HG03039 (cell line): ENCODE data around the gene KCNC3.
"Not testable (repeated sequence)": the region's sequence is repeated elsewhere in the genome, so short reads cannot be mapped to it uniquely, and the experiment has no call there.

Source experiments
- ATAC-seq: cut with Tn5 transposase; IDR thresholded peaks from one replicate; pipeline ENCODE4 v1.9.1; 2021; ENCODE audit warnings: mild to moderate bottlenecking, moderate library complexity; ENCODE audit not compliant: unreplicated experiment

The KCNC3 gene

DNA sequence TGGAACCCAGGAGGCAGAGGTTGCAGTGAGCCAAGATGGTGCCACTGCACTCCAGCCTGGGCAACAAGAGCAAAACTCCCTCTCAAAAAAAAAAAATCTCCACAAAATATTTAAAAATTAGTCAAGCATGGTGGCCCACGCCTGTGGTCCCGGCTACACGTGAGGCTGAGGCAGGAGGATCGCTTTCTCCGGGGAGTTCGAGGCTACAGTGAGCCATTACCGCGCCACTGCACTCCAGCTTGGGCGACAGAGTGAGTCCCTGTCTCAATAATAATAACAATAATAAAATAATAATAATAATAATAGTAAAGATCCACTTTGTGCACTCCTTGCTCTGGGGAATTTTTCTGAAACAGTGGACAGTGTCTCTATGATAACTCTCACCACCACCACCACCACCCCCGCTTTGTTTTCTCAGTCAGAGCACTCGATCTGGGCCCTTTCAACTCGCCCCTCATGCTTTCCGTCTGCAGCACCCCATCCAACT is 27.6 kb upstream of the KCNC3 start:
- ATAC-seq, result no peak

DNA sequence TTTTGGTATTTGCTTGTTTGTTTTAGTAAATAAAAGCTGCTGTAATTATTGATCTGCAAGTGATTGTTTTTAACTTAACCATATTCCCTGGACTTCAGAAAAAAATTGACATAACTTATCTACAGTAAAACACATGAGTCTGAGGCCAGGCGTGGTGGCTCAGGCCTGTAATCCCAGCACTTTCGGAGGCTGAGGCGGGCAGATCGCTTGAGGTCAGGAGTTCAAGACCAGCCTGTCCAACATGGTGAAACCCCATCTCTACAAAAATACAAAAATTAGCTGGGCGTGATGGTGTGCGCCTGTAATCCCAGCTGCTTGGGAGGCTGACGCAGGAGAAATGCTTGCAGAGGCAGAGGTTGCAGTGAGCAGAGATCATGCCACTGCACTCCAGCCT is 24.3 kb upstream of the KCNC3 start:
- ATAC-seq, result not testable (repeated sequence)

DNA sequence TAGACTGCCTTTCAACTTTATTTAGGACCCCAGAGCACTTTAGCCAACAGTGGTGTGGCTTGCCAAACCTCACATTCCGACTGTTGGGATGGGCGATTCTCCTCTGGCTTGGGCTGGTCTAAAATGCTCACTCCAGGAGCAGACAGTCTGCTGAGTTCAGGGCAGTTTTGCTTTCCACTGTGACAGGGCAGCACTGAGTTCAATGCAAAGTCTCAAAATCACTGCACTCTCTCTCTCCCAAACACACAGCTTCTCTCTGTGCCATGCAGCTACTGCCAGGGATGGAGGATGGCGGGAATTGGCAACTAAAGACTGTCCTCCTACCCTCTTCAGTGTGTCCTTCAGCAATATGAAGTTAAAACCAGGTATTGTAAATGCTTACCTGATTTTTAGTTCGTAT is 23.1 kb upstream of the KCNC3 start:
- ATAC-seq, result no peak

DNA sequence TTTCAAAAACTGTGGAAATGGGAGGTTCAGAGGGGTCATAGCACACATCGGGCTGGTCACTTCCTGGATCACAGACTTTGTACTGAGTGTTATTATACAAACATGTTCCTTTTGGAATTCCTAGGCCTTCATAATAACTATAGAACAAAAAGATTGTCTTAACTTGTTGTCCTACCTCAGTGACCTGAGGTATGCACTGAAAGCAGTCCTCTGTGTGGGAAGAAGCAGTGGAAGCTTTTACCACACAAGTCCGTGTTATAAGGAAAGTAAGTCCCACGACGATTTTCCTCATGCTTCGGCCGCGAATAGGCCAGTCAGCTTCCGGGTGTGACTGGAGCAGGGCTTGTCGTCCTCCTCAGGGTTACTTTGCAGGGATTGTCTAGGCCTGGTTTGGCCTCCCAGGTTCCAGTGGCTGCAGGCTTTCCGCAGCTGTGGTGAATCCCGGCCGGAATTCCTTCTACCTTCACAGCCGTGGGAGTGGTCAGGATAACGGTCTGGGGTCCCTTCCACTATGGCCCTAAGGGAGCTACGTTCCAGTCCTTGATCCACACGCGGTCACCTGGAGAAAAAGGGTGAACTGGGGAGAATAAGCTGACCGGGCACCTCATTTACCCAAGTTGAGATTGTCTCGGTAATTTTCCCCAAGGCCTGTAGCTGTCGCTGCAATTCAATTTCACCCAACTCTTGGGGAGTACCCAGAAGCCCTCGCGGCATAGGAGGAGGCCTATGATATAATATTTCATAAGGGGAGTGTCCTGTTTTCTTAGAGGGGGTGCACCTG is 20.3 kb upstream of the KCNC3 start:
- ATAC-seq, result no peak

DNA sequence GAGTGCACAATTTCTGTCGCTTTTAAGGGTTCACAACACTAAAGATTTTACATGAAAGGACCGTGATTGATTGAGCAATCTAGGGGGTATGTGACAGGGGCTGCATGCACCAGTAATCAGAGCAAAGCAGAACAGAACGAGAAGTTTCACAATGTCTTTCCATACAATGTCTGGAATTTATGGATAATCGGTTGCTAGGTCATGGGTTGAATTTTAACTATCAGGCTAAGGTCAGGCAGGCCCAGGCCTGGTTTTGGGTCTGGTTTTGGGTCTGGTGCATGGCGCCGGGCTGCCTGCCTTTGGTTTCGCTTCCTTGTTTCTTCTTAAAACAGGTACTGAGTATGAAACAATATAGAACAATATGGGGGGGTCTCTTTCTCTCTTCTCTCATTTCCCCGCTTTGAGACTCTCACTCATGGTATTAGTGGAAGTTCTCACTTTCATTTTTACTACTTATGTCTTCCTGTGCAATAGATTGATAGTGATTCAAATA is 18.0 kb upstream of the KCNC3 start:
- not testable (repeated sequence) for ATAC-seq

DNA sequence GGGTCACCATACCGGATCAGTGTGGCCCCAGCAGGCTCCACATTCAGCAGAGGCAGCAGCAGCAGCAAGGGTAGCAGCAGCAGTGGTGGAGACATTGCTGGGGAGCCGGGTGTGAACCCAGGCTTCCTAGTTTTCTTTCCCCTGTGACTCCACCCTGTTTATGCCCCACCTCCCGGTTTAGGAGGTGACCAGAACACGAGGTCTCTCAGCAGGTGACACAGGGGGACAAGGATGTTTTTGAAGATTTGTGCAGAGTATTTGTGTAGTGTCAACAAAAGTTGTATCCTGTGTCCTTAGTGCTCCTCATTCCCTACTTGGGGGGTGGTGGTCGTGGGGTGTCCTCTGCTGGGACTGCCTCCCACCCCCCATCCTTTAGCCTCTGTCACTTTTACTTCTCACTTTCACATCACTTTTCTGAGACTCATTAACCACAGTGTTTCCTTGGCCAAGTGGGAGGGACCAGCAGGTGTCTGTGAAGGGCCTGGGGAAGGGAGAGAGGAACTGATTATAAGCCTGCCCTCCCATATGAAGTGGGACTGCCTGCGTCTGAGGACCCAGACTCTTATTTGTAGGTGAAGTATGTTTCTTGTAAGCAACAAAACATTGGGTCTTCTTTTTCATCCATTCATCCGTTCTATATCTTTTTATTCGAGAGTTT is 15.6 kb upstream of the KCNC3 start:
- peak; percentile 40 for ATAC-seq

DNA sequence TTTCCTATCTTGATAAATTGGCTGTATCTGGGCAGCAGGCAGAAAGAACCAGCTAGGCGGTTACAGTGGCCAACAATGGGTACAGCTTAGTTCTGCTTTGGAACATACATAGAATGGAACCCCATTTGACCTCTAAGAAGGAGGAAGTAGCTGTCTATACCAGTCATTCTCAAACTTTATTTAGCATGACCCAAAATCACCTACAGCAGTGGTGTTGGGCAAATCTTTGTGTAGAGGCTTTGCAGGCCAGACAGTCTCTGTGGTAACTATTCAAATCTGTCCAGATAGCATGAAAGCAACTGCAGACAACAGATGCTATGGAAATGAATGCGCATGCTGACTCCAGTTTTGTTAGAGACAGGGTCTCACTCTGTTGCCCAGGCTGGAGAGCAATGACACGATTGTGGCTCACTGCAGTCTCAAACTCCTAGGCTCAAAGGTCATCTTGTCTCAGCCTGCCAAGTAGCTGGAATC is 12.0 kb upstream of the KCNC3 start:
- ATAC-seq, result no peak

DNA sequence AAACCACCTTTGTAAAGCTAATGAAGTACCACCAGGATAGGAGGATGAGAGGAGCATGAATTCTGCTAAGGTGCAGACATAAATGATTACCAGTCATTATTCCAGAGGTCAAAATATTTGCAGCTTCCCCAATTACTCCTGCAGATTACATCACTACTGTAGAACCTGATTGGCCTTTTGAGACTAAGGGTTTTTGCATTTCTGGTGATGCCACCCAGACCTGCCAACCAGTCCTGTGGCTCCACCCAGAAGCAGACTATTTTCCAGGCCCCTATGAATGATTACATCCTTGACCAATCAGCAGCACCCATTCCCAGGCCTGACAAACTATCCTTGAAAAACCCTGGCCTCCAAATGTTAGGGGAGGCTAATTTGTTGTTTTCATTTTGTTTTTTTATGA is 11.2 kb upstream of the KCNC3 start:
- no peak for ATAC-seq

DNA sequence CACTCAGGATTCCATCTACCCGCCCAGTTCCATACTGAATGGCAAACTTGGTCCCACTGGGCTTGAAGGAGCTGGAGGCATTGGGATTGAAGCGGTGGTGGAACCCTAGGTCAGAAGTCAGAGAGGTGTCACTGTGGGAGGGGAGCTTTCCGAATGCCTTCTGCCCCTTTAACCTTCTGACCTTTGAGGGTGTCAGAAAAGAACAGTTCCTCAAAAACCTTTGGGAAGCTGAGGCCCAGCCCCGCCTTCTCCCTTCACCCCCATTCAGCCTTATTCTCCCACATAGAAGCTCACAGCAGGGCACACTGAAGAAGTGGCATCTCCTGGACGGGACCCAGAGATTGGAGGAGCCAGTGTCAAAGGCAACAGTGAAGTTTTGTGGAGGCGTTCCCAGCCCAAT is 7.9 kb upstream of the KCNC3 start:
- ATAC-seq, result not testable (repeated sequence)

DNA sequence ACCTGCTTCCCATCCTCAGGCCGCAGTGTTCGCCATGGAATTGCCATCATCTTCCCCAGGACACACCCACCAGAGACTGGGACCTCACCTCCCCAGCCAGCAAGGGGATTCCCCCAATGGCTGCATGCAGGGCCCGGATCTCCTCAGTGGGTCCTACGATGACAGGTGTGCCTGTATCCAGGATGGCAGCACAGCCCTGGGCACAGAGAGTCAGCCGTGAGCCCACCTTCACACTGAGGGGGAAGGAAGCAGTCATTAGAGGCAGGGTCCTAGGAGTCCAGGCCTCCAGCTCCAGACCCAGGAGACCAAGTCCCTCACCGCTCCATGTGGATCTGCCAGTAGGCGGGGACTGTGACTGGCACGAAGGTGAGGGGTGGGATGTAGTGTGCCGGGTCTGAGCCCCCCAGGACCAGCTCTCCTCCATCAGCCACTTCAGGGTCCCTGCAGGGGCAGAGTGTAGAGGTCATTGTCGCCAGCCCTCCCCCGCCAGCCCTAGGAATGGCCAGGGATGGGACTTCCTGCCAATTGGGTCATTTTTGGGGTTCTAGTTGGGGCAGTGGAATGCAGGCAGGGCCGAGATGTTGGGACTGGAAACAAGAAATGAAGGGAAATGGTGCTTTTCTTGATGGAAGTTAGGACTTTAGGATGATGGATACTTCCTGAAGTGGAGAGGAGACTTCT is 5.7 kb upstream of the KCNC3 start:
- no peak for ATAC-seq

DNA sequence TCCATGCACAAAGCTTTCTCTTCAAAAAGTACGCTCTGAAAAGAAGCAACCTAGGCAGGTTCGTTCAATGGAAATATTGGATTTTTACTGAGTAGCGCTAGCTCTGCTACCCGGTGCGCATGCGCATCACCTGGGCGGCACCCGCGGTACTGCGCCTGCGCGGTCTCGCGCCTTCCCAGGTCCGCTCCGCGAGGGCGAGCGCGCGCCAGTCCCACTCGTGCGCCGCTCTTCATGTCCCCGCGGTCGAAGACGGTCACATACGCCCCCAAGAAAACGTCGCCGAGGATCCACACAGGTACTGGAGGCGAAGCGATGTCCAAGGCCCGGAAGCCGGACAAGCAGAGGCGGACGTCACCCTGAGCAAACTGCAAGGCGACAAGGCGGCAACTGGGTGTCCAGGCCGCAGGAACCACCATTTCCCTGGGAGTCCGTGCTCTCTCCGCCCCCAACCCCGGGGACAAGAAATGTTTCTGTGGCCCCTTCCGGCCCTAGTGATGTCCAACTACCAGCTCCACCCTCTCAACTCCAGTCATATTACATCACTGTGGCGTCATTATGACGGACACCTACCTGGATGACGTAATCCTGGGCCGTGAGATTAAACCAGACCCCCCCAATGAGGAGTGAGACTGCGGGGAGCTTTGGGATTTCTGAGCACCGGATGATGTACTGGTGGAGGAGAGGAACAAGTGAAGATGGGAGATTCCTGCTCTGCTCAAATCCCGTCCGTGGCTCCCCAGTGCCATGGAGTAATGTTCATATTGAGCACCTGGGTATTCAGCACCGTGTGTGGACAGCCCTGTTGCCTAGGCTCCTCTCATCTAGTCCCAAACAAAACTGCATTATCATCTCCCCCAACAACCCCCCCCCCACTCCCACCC is 4.8 kb upstream of the KCNC3 start:
- ATAC-seq, result peak; percentile 16

DNA sequence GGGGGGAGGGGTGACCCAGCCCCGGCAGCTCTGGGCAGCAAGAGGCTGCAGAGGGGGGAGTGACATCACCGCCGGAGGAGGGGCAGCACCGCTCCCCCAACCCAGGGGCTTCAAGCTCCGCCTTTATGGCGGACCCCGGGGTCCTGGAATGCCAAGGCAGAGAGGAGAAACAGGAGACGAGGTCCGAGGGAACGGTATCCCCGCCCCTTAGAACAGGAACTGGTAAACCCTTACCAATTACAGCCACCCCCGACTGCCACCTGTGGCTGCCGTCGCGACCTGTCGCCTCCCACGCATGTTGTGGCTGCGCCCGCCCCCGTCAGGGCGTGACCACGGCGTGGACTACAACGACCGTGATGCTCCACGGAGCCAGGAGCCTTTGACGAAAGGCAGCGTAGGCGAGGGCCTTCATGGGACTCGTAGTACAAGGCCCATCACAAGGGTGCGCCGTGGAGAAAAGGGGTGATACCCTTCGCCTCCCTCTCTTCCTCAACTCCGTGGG is 4.1 kb upstream of the KCNC3 start:
- peak; percentile 37 for ATAC-seq

DNA sequence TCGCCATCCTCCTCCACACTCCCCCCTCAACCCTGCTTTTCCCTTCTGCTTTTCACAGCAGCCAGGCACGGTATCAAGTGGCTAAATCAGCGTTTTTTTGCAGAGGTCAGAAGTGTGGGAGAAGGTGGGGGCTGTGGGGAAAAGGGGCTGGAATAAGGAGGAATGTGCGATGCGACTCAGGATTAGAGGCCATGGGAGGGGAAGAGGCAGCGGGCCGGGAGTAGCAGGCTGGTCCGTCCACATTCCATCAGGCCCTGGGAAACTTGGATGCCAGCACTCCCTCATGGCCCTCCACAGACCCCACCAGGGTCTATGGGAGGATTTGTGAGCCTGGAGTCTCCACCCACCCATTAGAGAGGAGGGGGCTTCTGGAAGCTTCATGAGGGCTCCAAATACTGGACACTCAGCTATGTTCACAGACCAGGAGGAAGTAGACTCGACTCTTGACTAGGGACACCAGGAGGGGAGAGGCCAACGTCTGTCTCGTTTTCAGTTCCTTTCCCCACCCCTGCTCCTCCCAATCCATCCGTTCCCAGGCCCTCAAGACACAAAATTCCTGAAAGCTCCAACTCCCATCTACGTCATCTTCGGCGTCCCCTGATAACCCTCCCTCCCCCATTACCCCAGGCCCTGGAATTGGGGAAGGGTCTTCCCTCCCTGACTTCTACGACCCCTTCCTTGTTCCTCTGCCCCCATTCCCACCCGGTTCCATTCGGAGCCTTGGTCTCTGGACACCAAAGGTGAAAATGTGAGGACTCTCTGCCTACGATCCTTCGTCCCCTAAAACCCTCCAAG is 3.3 kb upstream of the KCNC3 start:
- ATAC-seq, result no peak

DNA sequence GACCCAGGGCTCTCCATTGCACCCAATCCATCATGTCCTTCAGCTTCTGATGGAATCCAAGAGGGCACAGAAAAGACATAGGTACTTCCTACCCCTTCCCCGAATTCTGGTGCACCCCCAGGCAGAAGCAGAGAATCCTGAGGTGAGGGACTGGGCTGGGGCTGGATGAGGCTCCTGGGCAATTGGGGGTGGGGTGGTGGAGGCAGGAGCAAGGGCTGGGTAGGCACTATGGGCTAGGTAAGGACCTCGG is 2.7 kb upstream of the KCNC3 start:
- ATAC-seq, result no peak

DNA sequence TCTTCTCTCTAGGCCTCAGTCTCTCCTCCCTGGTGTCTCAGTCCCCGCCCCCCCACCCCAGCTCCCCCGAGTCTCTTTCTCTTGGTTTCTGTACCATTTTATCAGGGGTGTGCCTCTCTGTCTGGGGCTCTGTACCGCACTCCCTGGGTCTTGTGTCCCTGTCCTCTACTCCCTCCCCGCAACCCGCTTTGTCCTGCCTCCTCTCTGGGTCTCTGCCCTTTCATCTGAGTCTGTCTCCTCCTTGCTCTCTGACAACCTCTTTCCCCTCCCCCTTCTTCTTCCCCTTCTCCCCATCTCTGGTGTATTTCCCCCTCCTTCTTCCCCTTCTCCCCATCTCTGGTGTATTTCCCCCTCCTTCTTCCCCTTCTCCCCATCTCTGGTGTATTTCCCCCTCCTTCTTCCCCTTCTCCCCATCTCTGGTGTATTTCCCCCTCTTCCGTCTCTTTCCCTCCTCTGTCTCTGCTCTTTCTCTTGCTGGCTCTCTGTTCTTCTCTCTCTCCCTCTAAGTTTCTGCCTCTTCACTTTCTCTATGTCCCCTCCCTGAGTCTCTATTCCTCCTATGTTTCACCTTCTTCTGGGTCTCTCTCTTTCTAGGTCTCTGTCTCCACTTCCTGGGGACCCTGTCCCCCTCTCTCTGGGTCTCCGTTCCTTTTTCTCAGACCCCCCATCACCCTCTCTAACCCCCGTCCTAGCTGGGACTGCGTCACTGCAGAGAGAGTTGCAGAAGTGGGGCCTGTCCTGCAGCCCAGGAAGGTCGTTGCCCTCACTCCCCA is 2.2 kb upstream of the KCNC3 start:
- ATAC-seq, result no peak

DNA sequence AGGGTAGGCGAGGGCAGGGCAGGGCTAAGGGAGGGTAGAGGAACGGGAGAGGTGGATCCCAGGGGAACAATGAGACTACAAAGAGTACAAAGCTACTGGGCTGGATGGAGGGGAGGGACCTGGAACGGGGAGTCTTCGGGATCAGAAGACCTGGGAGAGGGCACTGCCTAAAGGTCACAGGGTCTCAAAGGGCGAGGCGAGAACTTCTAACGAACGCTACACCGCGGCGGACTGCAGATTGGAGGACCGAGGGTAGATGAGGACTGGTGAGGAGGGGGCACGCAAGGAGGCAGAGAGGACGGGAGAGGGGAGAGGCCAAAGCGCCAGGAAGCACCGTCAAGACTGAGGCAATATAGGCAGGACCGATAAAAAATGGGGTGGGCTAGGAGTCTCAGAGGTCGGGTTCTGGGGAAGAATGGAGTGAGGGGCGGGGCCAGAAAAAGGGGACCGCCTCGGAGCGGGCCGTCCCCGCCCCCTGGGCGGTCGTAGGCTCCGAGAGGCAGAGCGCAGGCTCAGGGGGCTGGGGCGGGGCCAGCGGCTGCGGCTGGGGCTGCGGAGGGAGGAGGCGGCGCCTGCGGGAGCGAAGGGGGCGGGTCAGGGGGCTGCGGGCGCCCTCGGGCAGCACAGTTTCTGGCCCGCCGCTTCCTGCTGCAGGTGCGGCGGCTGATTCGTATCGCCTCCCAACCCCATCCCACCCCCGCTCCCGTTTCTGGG is 1.3 kb upstream of the KCNC3 start:
- ATAC-seq, result peak; percentile 25

DNA sequence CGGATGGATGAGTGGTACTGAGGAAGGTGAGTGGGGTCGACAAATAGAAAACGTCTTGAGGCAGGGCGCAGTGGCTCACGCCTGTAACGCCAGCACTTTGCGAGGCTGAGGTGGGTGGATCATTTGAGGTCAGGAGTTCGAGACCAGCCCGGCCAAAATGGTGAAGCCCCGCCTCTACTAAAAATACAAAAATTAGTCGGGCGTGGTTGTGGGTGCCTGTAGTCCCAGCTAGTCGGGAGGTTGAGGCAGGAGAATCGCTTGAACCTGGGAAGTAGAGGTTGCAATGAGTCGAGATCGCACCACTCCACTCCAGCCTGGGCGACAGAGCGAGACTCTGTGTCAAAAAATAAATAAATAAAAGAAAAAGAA is 733 bp upstream of the KCNC3 start:
- ATAC-seq, result not testable (repeated sequence)

DNA sequence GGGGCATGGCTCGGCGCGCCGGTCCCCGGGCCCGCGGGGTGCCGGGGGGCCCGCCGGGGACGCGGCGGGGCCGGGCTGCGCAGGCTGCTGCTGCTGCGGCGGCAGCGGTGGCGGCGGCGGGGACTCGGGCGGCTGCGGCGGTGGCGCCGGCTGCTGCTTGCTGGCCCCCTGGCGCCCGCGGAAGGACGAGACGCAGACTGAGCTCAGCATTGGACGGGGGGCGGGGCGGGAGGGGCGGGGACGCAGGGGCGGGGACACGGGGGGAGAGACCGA is 368 bp downstream of the KCNC3 start:
- peak; percentile 9 for ATAC-seq
